ENCODE results near the gene PRRG2. TPM values are rescaled to one million over a fixed set of nuclear protein-coding genes. Genes with fewer than 3 reads are reported as not detected.

Gene PRRG2
- total and polyA plus RNA-seq, 5 donors from 2014 or later = 0.84 TPM; not detected in 4

DNA sequence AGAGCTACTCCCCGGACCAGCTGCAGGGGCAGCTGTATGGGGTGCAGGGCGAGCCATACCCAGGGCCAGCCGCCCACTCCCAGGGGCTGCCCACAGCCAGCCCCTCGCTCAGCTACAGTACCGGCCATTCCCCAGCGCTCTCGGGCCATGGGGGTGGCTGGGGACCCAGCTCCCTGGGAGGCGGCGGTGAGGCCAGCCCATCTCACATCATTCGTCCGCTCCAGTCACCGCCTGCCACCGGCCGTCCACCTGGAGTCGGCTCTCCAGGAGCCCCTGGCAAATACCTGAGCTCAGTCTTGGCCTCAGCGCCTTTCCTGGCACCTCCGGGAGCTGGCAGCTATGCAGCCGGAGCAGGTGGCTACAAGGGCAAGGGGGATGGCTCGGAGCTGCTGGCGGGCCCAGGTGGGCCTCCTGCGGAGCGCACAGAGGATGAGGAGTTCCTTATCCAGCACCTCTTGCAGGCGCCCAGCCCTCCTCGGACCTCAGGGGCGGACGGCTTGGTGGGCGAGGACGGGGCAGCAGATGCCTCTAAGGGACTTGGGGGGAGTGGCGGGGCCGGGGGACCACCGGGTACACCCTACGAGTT, 14.8 kb downstream of the PRRG2 start:
- Histone ChIP-seq H3K27me3 (ENCODE audit: control insufficient read depth, insufficient read depth, low read length) (no peaks in the 10 kb centered on the region), H3K4me3 (ENCODE audit: low read depth, low read length) (no peak overlapping the region), H3K9me3 (ENCODE audit: control insufficient read depth in 2 of 2, low read length in 2 of 2) (no peaks in the 10 kb centered on the region), H3K4me1 (ENCODE audit: control insufficient read depth, insufficient read depth, low read length, poor library complexity, severe bottlenecking) (peaks cover 19% of the 10 kb centered on the region), H3K27ac (ENCODE audit: insufficient read depth, low read length, poor library complexity, severe bottlenecking) (no peak overlapping the region), H3K36me3 (ENCODE audit: control insufficient read depth, insufficient read depth, low read length) (peaks cover 33% of the 10 kb centered on the region)
- H3K4me1 Mint-ChIP-seq = peaks cover 0 to 36% (median 17%) of the 10 kb centered on the region in 4 donors
- H3K9me3 Mint-ChIP-seq = no peaks in the 10 kb centered on the region
- peaks cover 19% of the 10 kb centered on the region for H3K36me3 Mint-ChIP-seq
- H3K4me3 Mint-ChIP-seq = no peak overlapping the region
- ATAC-seq (ENCODE audit: low read depth in 2 of 2) = no peak
- DNase-seq = no peak
- no peak overlapping the region for H3K27ac Mint-ChIP-seq
- no peaks in the 10 kb centered on the region for H3K27me3 Mint-ChIP-seq

DNA sequence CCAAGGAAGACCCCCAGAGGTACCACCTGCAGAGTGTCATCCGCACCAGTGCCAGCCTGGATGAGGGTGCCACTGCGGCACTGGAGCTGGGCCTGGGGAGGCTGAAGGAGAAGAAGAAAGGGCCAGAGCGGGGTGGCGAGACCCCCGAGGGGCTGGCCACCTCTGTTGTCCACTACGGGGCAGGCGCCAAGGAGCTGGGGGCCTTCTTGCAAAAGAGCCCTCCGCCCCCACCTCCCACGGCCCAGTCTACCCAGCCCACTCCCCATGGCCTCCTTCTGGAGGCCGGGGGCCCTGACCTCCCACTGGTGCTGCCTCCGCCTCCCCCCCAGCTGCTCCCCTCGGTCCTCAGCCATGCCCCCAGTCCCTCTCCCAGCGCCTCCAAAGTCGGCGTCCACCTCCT, 15.3 kb downstream of the PRRG2 start:
- Mint-ChIP-seq H3K27ac (no peak overlapping the region), H3K4me1 (peaks cover 0 to 39% (median 19%) of the 10 kb centered on the region in 4 donors), H3K4me3 (no peak overlapping the region), H3K9me3 (no peaks in the 10 kb centered on the region), H3K27me3 (no peaks in the 10 kb centered on the region), H3K36me3 (peaks cover 21% of the 10 kb centered on the region)
- Histone ChIP-seq H3K9me3 (ENCODE audit: control insufficient read depth in 2 of 2, low read length in 2 of 2) (no peaks in the 10 kb centered on the region), H3K4me3 (ENCODE audit: low read depth, low read length) (no peak overlapping the region), H3K36me3 (ENCODE audit: control insufficient read depth, insufficient read depth, low read length) (peaks cover 36% of the 10 kb centered on the region), H3K27me3 (ENCODE audit: control insufficient read depth, insufficient read depth, low read length) (no peaks in the 10 kb centered on the region), H3K4me1 (ENCODE audit: control insufficient read depth, insufficient read depth, low read length, poor library complexity, severe bottlenecking) (peaks cover 19% of the 10 kb centered on the region), H3K27ac (ENCODE audit: insufficient read depth, low read length, poor library complexity, severe bottlenecking) (no peak overlapping the region)
- DNase-seq (no peak), ATAC-seq (ENCODE audit: low read depth in 2 of 2) (no peak)

DNA sequence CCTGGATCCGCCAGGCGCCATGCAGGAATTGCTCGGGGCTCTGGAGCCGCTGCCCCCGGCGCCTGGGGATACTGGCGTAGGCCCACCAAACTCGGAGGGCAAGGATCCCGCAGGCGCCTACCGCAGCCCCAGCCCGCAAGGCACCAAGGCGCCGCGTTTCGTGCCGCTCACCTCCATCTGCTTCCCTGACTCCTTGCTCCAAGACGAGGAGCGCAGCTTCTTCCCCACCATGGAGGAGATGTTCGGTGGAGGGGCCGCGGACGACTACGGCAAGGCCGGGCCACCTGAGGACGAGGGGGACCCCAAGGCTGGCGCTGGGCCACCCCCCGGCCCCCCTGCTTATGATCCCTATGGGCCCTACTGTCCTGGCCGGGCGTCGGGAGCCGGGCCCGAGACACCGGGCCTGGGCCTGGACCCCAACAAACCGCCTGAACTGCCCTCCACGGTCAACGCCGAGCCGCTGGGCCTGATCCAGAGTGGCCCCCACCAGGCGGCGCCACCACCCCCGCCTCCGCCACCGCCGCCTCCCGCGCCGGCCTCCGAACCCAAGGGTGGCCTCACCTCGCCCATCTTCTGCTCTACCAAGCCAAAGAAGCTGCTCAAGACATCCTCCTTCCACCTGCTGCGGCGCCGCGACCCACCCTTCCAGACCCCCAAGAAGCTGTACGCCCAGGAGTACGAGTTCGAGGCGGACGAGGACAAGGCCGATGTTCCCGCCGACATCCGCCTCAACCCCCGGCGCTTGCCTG, 16.0 kb downstream of the PRRG2 start:
- no peak for DNase-seq
- H3K9me3 Mint-ChIP-seq = no peaks in the 10 kb centered on the region
- peaks cover 25% of the 10 kb centered on the region for H3K36me3 Mint-ChIP-seq
- H3K27me3 Mint-ChIP-seq = no peaks in the 10 kb centered on the region
- Histone ChIP-seq H3K4me3 (ENCODE audit: low read depth, low read length) (no peak overlapping the region), H3K27me3 (ENCODE audit: control insufficient read depth, insufficient read depth, low read length) (no peaks in the 10 kb centered on the region), H3K4me1 (ENCODE audit: control insufficient read depth, insufficient read depth, low read length, poor library complexity, severe bottlenecking) (peaks cover 18% of the 10 kb centered on the region), H3K36me3 (ENCODE audit: control insufficient read depth, insufficient read depth, low read length) (peaks cover 41% of the 10 kb centered on the region), H3K9me3 (ENCODE audit: control insufficient read depth in 2 of 2, low read length in 2 of 2) (no peaks in the 10 kb centered on the region), H3K27ac (ENCODE audit: insufficient read depth, low read length, poor library complexity, severe bottlenecking) (no peak overlapping the region)
- H3K4me1 Mint-ChIP-seq = peaks cover 0 to 42% (median 19%) of the 10 kb centered on the region in 4 donors
- ATAC-seq (ENCODE audit: low read depth in 2 of 2) = no peak
- H3K4me3 Mint-ChIP-seq = no peak overlapping the region
- H3K27ac Mint-ChIP-seq = no peak overlapping the region

DNA sequence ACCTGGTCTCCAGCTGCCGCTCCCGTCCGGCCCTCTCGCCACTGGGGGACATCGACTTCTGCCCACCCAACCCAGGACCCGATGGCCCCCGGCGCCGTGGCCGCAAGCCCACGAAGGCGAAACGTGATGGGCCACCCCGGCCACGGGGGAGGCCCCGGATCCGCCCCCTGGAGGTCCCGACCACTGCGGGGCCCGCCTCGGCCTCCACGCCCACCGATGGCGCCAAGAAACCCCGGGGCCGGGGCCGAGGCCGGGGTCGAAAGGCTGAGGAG, 16.5 kb downstream of the PRRG2 start:
- Mint-ChIP-seq H3K4me3 (no peak overlapping the region), H3K36me3 (peaks cover 26% of the 10 kb centered on the region), H3K27ac (no peak overlapping the region), H3K9me3 (no peaks in the 10 kb centered on the region), H3K4me1 (peaks cover 0 to 38% (median 16%) of the 10 kb centered on the region in 4 donors), H3K27me3 (no peaks in the 10 kb centered on the region)
- ATAC-seq (ENCODE audit: low read depth in 2 of 2) (no peak), DNase-seq (no peak)
- Histone ChIP-seq H3K27ac (ENCODE audit: insufficient read depth, low read length, poor library complexity, severe bottlenecking) (no peak overlapping the region), H3K4me1 (ENCODE audit: control insufficient read depth, insufficient read depth, low read length, poor library complexity, severe bottlenecking) (peaks cover 13% of the 10 kb centered on the region), H3K9me3 (ENCODE audit: control insufficient read depth in 2 of 2, low read length in 2 of 2) (no peaks in the 10 kb centered on the region), H3K4me3 (ENCODE audit: low read depth, low read length) (no peak overlapping the region), H3K27me3 (ENCODE audit: control insufficient read depth, insufficient read depth, low read length) (no peaks in the 10 kb centered on the region), H3K36me3 (ENCODE audit: control insufficient read depth, insufficient read depth, low read length) (peaks cover 45% of the 10 kb centered on the region)

DNA sequence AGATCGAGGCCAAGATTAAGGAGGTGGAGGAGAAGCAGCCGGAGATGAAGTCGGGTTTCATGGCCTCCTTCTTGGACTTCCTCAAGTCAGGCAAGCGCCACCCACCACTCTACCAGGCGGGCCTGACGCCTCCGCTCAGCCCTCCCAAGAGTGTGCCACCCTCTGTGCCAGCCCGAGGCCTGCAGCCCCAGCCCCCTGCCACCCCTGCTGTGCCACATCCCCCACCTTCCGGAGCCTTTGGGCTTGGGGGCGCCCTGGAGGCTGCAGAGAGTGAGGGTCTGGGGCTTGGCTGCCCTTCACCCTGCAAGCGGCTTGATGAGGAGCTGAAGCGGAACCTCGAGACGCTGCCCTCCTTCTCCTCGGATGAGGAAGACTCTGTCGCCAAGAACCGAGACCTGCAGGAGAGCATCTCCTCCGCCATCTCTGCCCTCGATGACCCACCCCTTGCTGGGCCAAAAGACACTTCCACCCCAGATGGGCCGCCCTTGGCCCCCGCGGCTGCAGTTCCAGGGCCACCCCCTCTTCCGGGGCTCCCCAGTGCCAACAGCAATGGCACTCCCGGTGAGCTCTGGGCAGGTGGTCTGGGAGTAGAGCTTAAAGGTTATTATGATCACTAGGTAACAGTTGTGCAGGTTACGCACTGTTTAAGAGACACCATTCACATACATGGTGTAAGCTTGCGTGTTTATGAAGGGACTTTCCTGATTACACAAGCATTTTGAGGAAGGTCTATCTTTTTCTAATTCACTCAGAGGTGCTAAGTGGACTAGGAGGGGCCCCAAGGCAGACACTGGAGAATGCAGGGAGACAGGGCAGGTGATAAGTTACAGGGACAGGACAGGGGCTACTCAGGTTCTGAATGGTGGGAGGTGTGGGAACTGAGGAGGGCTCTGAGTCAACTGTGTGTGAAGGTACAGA, 18.5 kb downstream of the PRRG2 start:
- ATAC-seq (ENCODE audit: low read depth in 2 of 2) = no peak
- no peak for DNase-seq
- no peak overlapping the region for H3K27ac Mint-ChIP-seq
- Histone ChIP-seq H3K9me3 (ENCODE audit: control insufficient read depth in 2 of 2, low read length in 2 of 2) (no peaks in the 10 kb centered on the region), H3K27me3 (ENCODE audit: control insufficient read depth, insufficient read depth, low read length) (no peaks in the 10 kb centered on the region), H3K36me3 (ENCODE audit: control insufficient read depth, insufficient read depth, low read length) (peaks cover 54% of the 10 kb centered on the region), H3K27ac (ENCODE audit: insufficient read depth, low read length, poor library complexity, severe bottlenecking) (no peak overlapping the region), H3K4me1 (ENCODE audit: control insufficient read depth, insufficient read depth, low read length, poor library complexity, severe bottlenecking) (no peaks in the 10 kb centered on the region), H3K4me3 (ENCODE audit: low read depth, low read length) (no peak overlapping the region)
- H3K27me3 Mint-ChIP-seq = no peaks in the 10 kb centered on the region
- peaks cover 0 to 24% (median 4%) of the 10 kb centered on the region in 4 donors for H3K4me1 Mint-ChIP-seq
- no peaks in the 10 kb centered on the region for H3K9me3 Mint-ChIP-seq
- H3K4me3 Mint-ChIP-seq = peak overlapping the region in 1 of 4 donors; percentile 47
- peaks cover 21% of the 10 kb centered on the region for H3K36me3 Mint-ChIP-seq

DNA sequence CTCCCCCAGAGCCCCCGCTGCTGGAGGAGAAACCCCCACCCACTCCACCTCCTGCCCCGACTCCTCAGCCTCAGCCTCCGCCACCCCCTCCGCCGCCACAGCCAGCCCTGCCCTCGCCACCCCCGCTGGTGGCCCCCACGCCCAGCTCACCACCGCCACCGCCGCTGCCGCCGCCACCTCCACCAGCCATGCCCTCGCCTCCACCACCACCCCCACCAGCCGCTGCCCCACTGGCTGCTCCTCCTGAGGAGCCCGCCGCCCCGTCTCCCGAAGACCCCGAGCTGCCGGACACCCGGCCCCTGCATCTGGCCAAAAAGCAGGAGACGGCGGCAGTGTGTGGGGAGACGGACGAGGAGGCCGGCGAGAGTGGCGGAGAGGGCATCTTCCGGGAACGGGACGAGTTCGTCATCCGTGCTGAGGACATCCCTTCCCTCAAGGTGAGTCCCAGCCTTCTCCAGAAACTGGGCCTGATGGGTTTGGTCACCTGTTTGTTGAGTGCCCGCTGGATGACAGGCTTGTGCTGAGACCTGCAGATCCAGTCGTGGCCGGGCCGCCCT, 20.4 kb downstream of the PRRG2 start:
- no peak overlapping the region for H3K4me3 ChIP-seq (ENCODE audit: low read depth, low read length)
- Mint-ChIP-seq H3K9me3 (no peaks in the 10 kb centered on the region), H3K4me1 (peaks cover 0 to 30% (median 4%) of the 10 kb centered on the region in 4 donors), H3K27ac (peak overlapping the region in 1 of 3 donors; percentile 3), H3K36me3 (peaks cover 21% of the 10 kb centered on the region), H3K4me3 (no peak overlapping the region), H3K27me3 (no peaks in the 10 kb centered on the region)
- ATAC-seq (ENCODE audit: low read depth in 2 of 2) (no peak), DNase-seq (no peak)
- no peak overlapping the region for H3K27ac ChIP-seq (ENCODE audit: insufficient read depth, low read length, poor library complexity, severe bottlenecking)
- no peaks in the 10 kb centered on the region for H3K9me3 ChIP-seq (ENCODE audit: control insufficient read depth in 2 of 2, low read length in 2 of 2)
- no peaks in the 10 kb centered on the region for H3K4me1 ChIP-seq (ENCODE audit: control insufficient read depth, insufficient read depth, low read length, poor library complexity, severe bottlenecking)
- H3K36me3 ChIP-seq (ENCODE audit: control insufficient read depth, insufficient read depth, low read length) = peaks cover 55% of the 10 kb centered on the region
- no peaks in the 10 kb centered on the region for H3K27me3 ChIP-seq (ENCODE audit: control insufficient read depth, insufficient read depth, low read length)

DNA sequence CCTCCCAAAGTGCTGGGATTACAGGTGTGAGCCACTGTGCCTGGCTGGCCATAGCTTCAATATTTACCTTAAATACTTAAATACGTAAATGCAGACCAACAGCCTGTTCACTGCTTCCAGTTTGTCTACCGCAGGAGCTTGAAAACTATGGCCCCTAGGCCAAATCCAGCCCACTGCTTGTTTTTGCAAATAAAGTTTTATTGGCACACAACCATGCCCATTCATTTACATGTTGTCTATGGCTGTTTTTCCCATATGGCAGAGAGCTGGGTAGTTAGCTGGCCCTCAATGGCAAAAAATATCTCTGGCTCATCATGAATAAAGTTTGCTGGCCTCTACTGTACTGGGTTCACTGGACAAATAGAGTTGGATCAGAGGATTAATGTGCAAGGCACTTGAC, 21.7 kb downstream of the PRRG2 start:
- Histone ChIP-seq H3K4me3 (ENCODE audit: low read depth, low read length) (no peak overlapping the region), H3K9me3 (ENCODE audit: control insufficient read depth in 2 of 2, low read length in 2 of 2) (no peaks in the 10 kb centered on the region), H3K27me3 (ENCODE audit: control insufficient read depth, insufficient read depth, low read length) (no peaks in the 10 kb centered on the region), H3K36me3 (ENCODE audit: control insufficient read depth, insufficient read depth, low read length) (peaks cover 59% of the 10 kb centered on the region), H3K4me1 (ENCODE audit: control insufficient read depth, insufficient read depth, low read length, poor library complexity, severe bottlenecking) (no peaks in the 10 kb centered on the region), H3K27ac (ENCODE audit: insufficient read depth, low read length, poor library complexity, severe bottlenecking) (no peak overlapping the region)
- Mint-ChIP-seq H3K4me1 (peaks cover 0 to 33% (median 7%) of the 10 kb centered on the region in 4 donors), H3K27ac (no peak overlapping the region), H3K9me3 (no peaks in the 10 kb centered on the region), H3K27me3 (no peaks in the 10 kb centered on the region), H3K4me3 (peak overlapping the region in 1 of 4 donors; percentile 21), H3K36me3 (peaks cover 21% of the 10 kb centered on the region)
- no peak for ATAC-seq (ENCODE audit: low read depth in 2 of 2)
- DNase-seq = no peak
